ENCODE measurements around the gene SLC12A8.

SLC12A8 gene

GRCh38 chr3:125166599-125167136 is 45.9 kb downstream of the SLC12A8 start:
- peaks cover 6% of the 10 kb centered on the region for H3K4me1 ChIP-seq (ENCODE audit: control insufficient read depth, insufficient read depth, low read depth, low read length)
- H2BK120ac ChIP-seq (ENCODE audit: low read depth, low read length) = no peak overlapping the region
- H2BK12ac ChIP-seq (ENCODE audit: low read length in 2 of 2) = no peak overlapping the region
- DNase-seq = no peak
- H3K4me3 ChIP-seq (ENCODE audit: insufficient read depth in 1 of 2, low read depth in 1 of 2, low read length in 2 of 2) = no peak overlapping the region
- no peak overlapping the region for H4K8ac ChIP-seq (ENCODE audit: low read length)
- no peak overlapping the region for H2BK15ac ChIP-seq (ENCODE audit: low read depth, poor library complexity, severe bottlenecking)
- H3K79me1 ChIP-seq (replicated peaks; ENCODE audit: low read length, poor library complexity, severe bottlenecking) = peaks cover 2% of the 10 kb centered on the region
- peaks cover 0 to 15% of the 10 kb centered on the region in 2 experiments for H3K36me3 ChIP-seq (ENCODE audit: control insufficient read depth in 1 of 2, insufficient read depth in 2 of 2, low read depth in 1 of 2, low read length in 2 of 2)
- no peak overlapping the region for H2BK5ac ChIP-seq (ENCODE audit: low read depth, low read length, poor library complexity, severe bottlenecking)
- H4K91ac ChIP-seq (ENCODE audit: low read length) = no peak overlapping the region
- H2AK5ac ChIP-seq (ENCODE audit: low read length, severe bottlenecking) = no peak overlapping the region
- H3K4ac ChIP-seq (ENCODE audit: low read depth in 1 of 2, low read length in 2 of 2) = no peak overlapping the region
- no peak overlapping the region for H3K4me2 ChIP-seq (ENCODE audit: low read length, poor library complexity, severe bottlenecking)
- H2AFZ ChIP-seq (ENCODE audit: low read depth, low read length) = no peak overlapping the region
- no peak overlapping the region for H3K18ac ChIP-seq (ENCODE audit: low read depth in 1 of 2, low read length in 2 of 2)
- H3K23ac ChIP-seq (ENCODE audit: low read length in 2 of 2) = no peak overlapping the region
- H3K14ac ChIP-seq (ENCODE audit: low read length in 2 of 2) = no peak overlapping the region
- H3K27ac ChIP-seq (ENCODE audit: low read length, poor library complexity, severe bottlenecking) = no peak overlapping the region
- 90% methylated on average over 11 of the region's 13 CpGs for WGBS
- H3K27me3 ChIP-seq (ENCODE audit: control insufficient read depth in 1 of 2, insufficient read depth in 1 of 2, low read length in 2 of 2) = no peaks in the 10 kb centered on the region
- H3K9me3 ChIP-seq (ENCODE audit: control insufficient read depth, low read length) = no peaks in the 10 kb centered on the region
- peak overlapping the region; percentile 7 for H3K9ac ChIP-seq (ENCODE audit: low read length)

GRCh38 chr3:125165948-125166553 is 46.5 kb downstream of the SLC12A8 start:
- no peak overlapping the region for H3K4ac ChIP-seq (ENCODE audit: low read depth in 1 of 2, low read length in 2 of 2)
- H3K36me3 ChIP-seq (ENCODE audit: control insufficient read depth in 1 of 2, insufficient read depth in 2 of 2, low read depth in 1 of 2, low read length in 2 of 2) = peaks cover 0 to 15% of the 10 kb centered on the region in 2 experiments
- H2AFZ ChIP-seq (ENCODE audit: low read depth, low read length) = no peak overlapping the region
- DNase-seq = no peak
- peaks cover 6% of the 10 kb centered on the region for H3K4me1 ChIP-seq (ENCODE audit: control insufficient read depth, insufficient read depth, low read depth, low read length)
- 95% methylated on average over 18 of the region's 18 CpGs for WGBS
- peaks cover 2% of the 10 kb centered on the region for H3K79me1 ChIP-seq (replicated peaks; ENCODE audit: low read length, poor library complexity, severe bottlenecking)
- H4K8ac ChIP-seq (ENCODE audit: low read length) = no peak overlapping the region
- no peaks in the 10 kb centered on the region for H3K9me3 ChIP-seq (ENCODE audit: control insufficient read depth, low read length)
- no peak overlapping the region for H2BK12ac ChIP-seq (ENCODE audit: low read length in 2 of 2)
- H3K14ac ChIP-seq (ENCODE audit: low read length in 2 of 2) = no peak overlapping the region
- no peak overlapping the region for H3K27ac ChIP-seq (ENCODE audit: low read length, poor library complexity, severe bottlenecking)
- no peak overlapping the region for H2AK5ac ChIP-seq (ENCODE audit: low read length, severe bottlenecking)
- H3K23ac ChIP-seq (ENCODE audit: low read length in 2 of 2) = no peak overlapping the region
- H3K4me3 ChIP-seq (ENCODE audit: insufficient read depth in 1 of 2, low read depth in 1 of 2, low read length in 2 of 2) = no peak overlapping the region
- H3K27me3 ChIP-seq (ENCODE audit: control insufficient read depth in 1 of 2, insufficient read depth in 1 of 2, low read length in 2 of 2) = no peaks in the 10 kb centered on the region
- H2BK120ac ChIP-seq (ENCODE audit: low read depth, low read length) = no peak overlapping the region
- no peak overlapping the region for H2BK15ac ChIP-seq (ENCODE audit: low read depth, poor library complexity, severe bottlenecking)
- H3K4me2 ChIP-seq (ENCODE audit: low read length, poor library complexity, severe bottlenecking) = no peak overlapping the region
- H2BK5ac ChIP-seq (ENCODE audit: low read depth, low read length, poor library complexity, severe bottlenecking) = no peak overlapping the region
- H4K91ac ChIP-seq (ENCODE audit: low read length) = no peak overlapping the region
- no peak overlapping the region for H3K9ac ChIP-seq (ENCODE audit: low read length)
- H3K18ac ChIP-seq (ENCODE audit: low read depth in 1 of 2, low read length in 2 of 2) = no peak overlapping the region

- Histone ChIP-seq H4K91ac (ENCODE audit: low read length) (peak overlapping the region; percentile 93), H2BK5ac (ENCODE audit: low read depth, low read length, poor library complexity, severe bottlenecking) (no peak overlapping the region), H3K9me3 (ENCODE audit: control insufficient read depth, low read length) (no peaks in the 10 kb centered on the region), H2BK12ac (ENCODE audit: low read length in 2 of 2) (peak overlapping the region; percentile 52 to 57), H4K8ac (ENCODE audit: low read length) (no peak overlapping the region), H3K4me2 (ENCODE audit: low read length, poor library complexity, severe bottlenecking) (no peak overlapping the region), H3K4ac (ENCODE audit: low read depth in 1 of 2, low read length in 2 of 2) (peak overlapping the region in 1 of 2 experiments; percentile 64), H2BK15ac (ENCODE audit: low read depth, poor library complexity, severe bottlenecking) (peak overlapping the region; percentile 98), H3K27ac (ENCODE audit: low read length, poor library complexity, severe bottlenecking) (no peak overlapping the region), H2BK120ac (ENCODE audit: low read depth, low read length) (peak overlapping the region; percentile 13), H3K79me1 (replicated peaks; ENCODE audit: low read length, poor library complexity, severe bottlenecking) (peaks cover 2% of the 10 kb centered on the region), H3K4me1 (ENCODE audit: control insufficient read depth, insufficient read depth, low read depth, low read length) (peaks cover 6% of the 10 kb centered on the region), H3K14ac (ENCODE audit: low read length in 2 of 2) (no peak overlapping the region), H3K36me3 (ENCODE audit: control insufficient read depth in 1 of 2, insufficient read depth in 2 of 2, low read depth in 1 of 2, low read length in 2 of 2) (peaks cover 0 to 15% of the 10 kb centered on the region in 2 experiments), H2AFZ (ENCODE audit: low read depth, low read length) (no peak overlapping the region), H3K23ac (ENCODE audit: low read length in 2 of 2) (no peak overlapping the region), H2AK5ac (ENCODE audit: low read length, severe bottlenecking) (peak overlapping the region; percentile 40), H3K4me3 (ENCODE audit: insufficient read depth in 1 of 2, low read depth in 1 of 2, low read length in 2 of 2) (no peak overlapping the region), H3K27me3 (ENCODE audit: control insufficient read depth in 1 of 2, insufficient read depth in 1 of 2, low read length in 2 of 2) (no peaks in the 10 kb centered on the region), H3K9ac (ENCODE audit: low read length) (peak overlapping the region; percentile 54), H3K18ac (ENCODE audit: low read depth in 1 of 2, low read length in 2 of 2) (peak overlapping the region in 1 of 2 experiments; percentile 78)
- DNase-seq = peak; percentile 67
- 78% methylated on average over 17 of the region's 17 CpGs for WGBS
These were observed 47.2 kb downstream of the SLC12A8 start for GRCh38 chr3:125165189-125165947.

Data from mesenchymal stem cell (in vitro differentiated cells and primary cell).